B cell (primary cell): ENCODE results near the gene MLH1.

Experiments
- CTCF ChIP-seq: fragments of 200-600 bp; IDR thresholded peaks from one replicate; pipeline ENCODE4 v1.8.0; 2022; ENCODE audit warnings: antibody characterized with exemption, mild to moderate bottlenecking
- EZH2 ChIP-seq: IDR thresholded peaks from 2 replicates; pipeline ENCODE4 v1.6.1; 2012; ENCODE audit warnings: borderline replicate concordance, low read depth, mild to moderate bottlenecking, moderate library complexity, low read length; ENCODE audit not compliant: insufficient read depth, poor library complexity, severe bottlenecking

- TF ChIP-seq CTCF (no peak), EZH2 (no peak)
These were observed 44.0 kb downstream of the MLH1 start for GRCh38 chr3:37037352-37037751.
